Stimulated activated CD8-positive, alpha-beta memory T cell treated with anti-CD3 and anti-CD28 coated beads, Interleukin-4, amount 100 ng/mL, for 48 hours (primary cell): ENCODE measurements around the gene GAL3ST1.
"Not testable (repeated sequence)": the region's sequence is repeated elsewhere in the genome, so short reads cannot be mapped to it uniquely, and the experiment has no call there.

Experiments
- DNase-seq: peaks from one replicate; pipeline ENCODE4 v3.0.0-alpha.2; 2020

Gene GAL3ST1

DNA sequence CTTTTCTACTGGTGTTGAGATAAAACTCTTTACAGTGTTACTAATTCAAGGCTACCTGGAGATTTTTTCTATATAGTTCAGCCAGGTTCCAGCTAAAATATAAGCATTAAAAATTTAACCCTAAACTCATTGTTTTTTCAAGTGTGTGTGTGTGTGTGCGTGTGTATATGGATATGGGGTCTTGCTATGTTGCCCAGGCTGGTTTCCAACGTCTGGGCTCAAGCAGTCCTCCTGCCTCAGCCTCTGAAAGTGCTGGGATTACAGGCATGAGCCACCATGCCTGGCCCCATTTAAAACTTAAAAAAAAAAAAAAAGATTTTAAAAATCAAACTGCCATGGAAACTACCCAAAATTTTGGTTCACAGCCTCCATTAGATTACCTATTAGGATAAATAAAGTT is 21.7 kb upstream of the GAL3ST1 start:
- no peak for DNase-seq

DNA sequence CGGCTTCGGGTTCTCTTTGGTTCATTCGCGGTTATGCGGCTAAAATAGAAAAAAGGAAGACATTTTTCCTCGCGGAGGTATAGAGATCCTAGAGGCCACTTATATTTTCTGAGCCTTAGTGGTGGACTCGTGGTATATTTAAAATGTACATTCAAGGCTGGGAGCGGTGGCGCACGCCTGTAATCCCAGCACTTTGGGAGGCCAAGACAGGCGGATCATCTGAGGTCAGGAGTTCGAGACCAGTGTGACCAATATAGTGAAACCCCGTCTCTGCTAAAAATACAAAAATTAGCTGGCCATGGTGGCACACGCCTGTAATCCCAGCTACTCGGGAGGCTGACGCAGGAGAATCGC is 17.9 kb upstream of the GAL3ST1 start:
- DNase-seq: not testable (repeated sequence)

DNA sequence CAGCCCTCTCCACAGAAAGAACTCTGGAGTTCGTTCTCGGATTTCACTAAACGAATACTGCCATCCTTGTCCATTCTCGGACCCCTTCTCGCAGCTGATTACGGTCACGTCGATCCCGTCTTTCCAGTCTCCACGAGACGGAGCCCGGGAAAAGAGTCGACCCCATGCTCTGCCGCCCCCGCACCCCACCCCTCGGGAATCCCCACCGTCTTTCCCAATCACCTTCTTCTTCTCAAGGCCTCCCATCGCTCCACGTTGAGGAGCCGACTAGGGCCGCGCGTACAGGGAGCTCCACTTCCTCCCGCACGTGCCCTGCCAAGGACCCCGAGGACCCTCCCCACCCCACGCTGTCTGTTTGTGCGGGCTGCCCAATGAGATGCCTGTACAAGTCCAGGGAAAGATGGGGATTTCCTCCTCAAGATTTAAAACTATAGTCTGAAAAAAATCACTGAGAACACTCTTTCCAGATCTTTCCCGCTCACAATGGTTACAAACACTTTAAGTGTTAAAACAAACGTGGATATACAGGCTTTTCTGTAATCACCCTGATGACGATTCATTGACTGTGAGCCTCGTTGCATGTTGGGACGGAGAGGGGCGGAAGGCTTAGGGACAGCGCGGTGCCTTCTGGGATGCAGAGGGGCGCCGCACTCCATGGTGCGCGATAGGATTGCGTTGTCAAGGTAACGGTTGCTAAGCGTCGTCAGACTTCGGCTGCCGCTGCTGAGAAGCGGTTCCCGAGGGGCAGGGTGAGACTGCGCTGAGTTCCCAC is 17.3 kb upstream of the GAL3ST1 start, which contains the start of gene PES1:
TSS of gene PES1 (minus strand) at position 323 of the 772 bp plus-strand sequence. CDS start at position 246, 77 bp downstream.
- DNase-seq: peak; percentile 94

DNA sequence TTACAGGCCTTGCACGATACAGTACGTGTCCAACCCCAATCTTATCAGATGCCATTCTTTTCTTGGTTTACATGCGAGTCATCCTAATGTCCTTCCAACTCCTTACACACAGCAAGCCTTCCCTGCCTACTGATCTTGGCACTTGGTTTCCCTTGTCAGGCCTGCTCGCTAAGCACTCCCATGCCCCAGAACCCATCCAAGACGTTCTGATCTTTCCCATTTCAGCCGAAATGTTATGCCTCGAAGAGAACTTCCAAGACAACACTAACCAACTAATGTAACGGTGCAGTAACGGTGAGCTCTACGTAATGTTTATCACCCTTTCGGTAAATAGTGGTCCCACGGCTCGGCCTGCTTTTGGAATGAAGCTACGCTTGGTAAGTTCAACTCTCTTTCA is 16.7 kb upstream of the GAL3ST1 start:
- DNase-seq: no peak

DNA sequence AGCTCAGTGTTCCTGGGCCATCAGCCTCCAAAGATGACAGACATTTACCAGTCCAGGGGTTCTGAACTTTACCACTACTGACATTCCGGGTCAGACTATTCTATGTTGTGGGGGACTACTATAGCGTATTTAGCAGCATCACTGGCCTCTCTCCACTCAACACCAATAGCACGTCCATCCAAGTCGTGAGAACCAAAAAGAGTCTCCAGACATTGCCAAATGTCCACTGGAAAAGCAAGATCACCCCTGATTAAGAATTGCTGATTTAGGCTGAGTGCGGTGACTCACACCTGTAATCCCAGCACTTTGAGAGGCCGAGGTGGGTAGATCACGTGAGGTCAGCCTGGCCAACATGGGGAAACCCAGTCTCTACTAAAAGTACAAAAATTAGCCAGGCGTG is 11.9 kb upstream of the GAL3ST1 start:
- DNase-seq: no peak

DNA sequence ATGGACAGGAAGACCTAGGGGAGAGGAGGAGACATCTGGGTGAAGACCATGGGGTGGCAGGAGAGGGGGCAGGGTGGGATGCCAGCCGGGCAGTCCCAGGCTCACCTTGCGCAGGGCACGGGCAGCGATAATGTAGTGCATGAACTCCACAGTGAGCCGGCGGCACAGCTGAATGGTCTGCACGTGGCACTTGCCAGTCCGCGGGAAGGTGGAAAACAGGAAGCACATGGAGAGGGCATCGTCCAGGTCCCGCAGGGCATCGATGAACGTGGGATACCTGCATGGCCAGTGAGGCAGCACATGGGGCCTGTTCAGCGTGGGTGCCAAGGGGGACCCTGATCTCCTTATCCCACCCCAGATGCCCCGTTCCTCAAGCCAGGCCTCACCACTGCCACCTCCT is 10.0 kb upstream of the GAL3ST1 start:
- no peak for DNase-seq

DNA sequence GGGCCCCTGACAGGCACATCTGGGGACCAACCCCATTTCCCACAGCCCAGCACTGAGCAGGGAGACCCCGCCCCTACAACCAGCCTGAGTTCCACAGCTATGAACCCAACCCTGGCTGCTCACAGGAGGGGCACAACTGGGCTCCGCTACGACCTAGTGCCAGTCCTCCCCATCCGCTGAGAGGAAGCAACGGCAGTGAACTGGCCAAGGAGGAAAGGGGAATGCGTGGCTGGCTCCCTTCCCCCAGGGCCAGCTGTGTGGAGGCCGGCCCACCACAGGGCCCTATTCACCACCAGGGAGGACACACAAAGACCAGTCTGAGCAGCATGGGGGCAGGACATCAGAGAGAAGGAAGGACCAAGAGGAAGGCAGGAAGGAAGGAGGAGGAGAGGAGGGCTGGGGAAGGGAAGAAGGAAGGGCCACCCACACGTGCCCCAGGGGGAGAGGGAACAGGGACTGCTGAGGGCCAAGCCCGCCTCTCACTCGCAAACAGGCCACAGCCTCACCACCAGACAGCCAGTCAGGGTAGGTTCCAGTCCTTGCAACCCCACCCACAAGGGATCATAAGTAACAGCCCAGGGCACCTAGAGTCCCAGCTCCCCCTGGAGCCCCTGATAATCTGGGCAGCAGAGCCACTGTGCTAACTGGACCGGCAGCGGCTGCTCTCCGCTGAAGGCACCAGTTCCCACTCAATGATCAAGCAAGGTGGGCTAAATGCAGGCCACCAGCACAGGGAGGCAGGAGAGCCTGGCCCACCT is 8.5 kb upstream of the GAL3ST1 start:
- no peak for DNase-seq

DNA sequence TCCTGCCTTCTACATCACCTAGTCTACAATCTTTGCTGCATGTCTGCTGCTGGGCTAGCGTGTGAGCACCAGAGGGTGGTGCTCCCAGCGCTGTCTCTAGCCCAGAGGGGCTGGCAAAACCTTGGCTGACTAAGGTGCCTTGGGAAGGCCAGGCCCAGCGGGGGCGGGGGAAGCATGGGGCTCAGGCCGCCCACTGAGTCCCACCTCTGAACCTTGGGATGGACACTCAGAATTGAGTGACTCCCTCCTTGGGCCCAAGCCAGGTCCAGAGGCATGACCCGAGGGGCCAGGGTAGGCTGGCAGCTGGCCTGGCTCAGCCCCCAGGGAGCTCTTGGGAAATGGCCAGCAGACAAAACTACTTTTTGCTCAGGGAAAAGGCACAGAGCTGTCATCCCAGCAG is 7.6 kb upstream of the GAL3ST1 start:
- no peak for DNase-seq

DNA sequence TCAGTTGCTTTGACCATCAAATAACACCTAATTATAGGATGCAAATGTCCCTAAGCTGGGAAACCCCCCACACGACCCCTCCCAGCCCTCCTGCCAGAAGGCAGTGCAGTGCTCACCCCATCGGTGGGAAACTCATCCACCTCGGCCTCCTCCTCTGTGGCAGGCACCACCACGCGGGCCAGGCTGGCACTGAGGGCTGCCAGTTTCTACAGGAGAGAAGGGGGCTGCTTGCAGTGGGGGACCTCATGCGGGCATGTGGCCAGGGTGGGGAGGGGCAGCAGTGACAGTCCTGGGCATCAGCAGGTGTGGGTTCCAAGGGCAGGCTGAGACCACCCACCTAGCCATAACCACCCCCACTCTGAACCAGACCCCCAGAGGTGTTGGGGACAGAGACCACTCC is 6.4 kb upstream of the GAL3ST1 start:
- no peak for DNase-seq

DNA sequence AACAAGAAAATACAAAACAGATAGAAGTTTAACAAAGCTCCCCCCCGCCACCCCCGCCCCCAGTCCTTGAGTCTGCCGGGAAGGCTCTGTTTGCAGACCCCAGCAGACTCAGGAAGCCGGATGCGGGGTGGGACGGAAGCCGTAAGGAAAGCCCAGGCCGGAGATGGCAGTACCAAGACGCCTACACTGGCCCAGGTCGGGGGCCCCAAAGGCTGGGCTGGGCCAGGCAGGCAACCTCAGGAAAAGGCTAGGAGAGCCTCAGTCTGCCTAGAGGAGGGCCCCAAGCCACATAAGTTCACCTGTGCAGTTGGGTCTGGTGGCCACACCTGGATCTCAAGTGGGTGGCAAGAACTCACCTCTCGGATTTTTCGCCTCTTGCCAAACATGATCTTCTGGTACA is 4.0 kb upstream of the GAL3ST1 start:
- DNase-seq: no peak

DNA sequence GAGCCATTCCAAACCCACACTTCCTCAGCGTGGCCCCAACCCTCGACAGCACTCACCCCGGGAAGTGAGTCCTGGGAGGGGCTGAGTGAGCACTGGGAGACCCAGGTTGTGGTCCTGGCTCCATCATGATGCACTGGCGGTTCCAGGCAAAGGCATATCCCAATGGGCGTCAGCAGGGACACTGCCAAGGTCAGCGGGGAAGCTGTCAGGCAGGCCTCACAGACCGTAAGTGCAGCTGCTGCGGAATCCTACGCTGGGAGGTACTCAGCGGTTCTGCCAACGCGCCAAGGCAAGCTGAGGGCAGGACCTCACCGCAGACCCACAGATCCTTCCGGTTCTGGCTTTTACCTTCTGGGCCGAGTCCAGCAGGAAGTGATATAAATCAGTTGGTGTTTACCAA is 1.4 kb upstream of the GAL3ST1 start:
- DNase-seq: no peak

DNA sequence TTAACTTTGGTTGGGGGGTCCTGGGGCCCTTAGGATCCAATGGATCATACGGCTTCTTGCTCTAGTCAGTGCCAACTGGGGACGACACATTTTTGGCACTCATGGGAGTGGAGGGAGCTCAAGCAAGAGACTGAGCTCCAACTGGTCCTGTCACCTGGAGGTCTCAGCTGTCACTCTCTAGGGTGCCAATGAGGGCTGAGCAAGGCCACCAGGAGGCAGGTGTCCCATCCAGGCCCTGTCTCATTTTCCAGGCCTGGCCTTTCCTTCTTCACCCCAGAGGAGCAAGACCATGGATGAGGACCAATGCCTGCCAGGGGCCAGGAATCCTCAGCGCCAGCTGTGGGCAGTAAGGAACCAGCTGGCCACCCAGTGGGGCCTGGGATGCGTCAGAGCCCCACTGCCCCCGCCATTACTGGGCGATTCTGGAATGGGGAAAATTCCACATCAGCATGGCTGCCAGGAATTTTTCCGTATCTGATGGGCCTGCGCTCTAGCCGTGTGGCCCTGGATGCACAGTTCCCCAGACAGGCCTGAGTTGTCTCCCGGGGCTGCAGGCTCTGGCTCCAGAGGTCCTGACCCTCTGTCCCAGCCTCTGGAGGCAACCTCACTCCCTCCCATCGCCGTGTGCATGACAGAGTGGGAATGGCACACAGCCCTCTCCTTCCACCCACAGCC is 669 bp upstream of the GAL3ST1 start:
- DNase-seq: no peak

DNA sequence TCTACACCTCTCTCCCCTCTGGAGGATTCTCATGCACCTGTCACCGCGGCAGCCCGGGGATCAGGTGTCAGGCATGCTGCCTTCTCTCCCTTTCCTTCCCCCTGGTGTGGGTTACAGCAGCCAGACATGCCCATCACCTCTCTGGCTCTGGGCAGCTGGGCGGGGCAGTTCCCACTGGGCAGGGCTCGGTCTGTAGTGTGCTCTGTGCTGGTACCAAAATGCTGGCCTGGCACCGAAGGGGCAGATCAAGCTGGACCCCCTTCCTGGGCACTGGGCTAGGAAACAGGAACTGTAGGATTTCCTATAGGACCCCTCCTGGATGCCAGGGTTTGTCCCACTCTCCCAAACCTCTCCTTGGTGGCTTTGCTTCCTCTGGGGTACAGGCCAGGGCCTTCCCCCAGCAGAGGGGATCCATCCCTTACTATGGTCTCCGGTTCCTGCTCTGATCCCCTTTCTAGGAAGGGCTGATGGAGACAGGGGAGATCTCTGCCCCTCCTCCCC is 821 bp downstream of the GAL3ST1 start:
- DNase-seq: no peak

DNA sequence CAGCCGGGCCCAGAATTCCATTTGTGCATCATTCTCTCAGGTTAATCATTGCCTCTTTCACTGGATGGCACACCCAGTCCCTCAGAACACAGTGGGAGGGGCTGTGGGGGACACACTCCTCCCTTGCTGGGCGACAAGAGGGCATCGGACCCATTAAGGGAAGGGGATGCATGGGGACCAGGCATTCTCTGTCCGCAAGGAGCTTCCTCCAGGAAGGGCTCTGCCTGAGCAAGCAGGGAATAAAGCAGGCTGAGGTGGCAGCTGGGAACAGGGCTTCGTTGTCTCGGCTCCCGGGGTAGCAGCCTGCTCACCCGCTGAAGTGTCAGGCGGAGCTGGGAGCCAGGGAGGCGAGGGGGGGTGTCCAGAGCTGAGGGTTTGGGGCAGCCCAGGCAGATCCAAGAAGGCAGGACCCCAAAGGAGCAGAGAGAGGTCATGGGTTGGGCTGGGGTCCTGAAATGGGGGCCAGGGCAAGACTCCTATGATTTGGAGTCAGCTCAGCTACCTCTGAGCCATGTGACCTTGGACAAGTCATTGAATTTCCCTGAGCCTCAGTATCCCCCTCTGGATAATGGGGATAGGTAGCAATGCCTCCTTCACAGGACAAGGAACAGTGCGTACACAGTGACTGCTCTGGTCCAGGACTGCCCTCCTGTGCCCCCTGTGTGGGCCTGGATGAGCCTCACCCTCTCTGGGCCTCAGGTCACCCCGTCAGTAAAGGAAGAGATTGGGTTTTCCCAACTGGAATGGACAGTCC is 1.4 kb downstream of the GAL3ST1 start:
- no peak for DNase-seq

DNA sequence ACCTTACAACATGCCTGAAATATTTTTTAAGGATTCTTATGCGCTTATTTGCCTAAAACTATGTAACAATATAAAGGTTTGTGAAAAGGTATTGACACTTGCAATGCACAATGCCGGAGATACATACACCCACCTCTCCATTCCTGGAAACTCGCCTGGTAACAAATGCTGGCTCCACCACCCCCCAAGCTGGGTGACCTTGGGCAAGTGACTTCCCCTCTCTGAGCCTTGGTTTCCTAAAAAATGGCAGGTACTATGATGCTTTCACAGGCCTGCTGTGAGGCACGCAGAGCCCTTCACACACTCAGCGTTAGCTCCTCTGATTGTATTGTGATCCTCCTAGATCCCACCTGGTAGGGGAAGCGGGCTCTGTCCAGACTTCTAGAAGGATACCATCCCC is 2.3 kb downstream of the GAL3ST1 start:
- DNase-seq: no peak

DNA sequence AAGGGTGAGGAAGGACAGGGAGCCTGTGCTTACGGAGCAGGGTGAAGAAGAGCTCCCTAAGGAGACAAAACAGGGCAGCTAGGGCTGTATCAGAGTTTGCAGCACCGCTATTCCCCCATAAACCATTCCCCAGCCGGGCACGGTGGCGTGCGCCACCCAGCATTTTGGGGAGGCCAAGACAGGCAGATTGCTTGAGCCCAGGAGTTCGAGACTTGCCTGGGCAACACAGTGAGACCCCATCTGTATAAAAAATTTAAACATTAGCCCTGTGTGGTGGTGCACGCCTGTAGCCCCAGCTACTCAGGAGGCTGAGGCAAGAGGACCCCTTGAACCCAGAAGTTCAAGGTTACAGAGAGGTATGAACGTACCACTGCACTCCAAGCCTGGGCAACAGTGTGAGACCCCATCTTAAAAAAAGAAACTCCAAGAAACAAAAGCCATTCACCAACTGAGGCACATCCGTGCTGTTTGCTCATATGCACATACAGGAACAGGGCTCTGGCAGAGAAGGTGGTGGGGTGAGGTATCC is 4.7 kb downstream of the GAL3ST1 start:
- no peak for DNase-seq

DNA sequence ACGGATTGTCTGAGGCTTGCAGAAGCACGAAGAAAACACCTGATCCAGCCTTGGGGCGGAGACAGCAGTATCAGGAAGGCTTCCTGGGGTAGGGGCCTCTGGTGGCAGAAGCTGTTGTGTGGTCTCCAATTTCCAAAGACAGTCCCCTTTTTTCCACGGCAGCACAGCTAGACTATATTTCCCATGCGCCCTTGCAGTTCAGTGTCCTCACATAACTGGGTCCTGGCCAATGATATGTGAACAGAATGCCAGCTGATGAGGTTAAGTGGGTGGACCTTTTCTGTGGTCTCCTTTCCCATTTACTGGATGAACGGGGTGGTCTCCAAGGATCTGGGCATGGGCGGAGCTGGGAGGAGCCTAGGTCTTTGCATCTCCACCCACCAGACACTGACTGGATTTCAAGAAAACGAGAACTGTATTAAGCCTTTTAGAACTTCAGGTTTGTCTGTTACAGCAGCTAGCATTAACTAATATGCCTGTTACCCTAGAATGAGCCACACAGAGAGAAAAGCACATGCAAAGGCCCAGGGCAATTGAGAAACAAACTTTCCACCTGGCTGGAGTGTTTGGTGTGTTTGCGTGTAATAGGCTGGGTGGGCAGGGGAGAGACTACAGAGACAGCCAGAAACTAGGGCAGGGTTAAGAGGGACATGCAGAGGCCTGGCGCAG is 6.2 kb downstream of the GAL3ST1 start:
- DNase-seq: no peak

DNA sequence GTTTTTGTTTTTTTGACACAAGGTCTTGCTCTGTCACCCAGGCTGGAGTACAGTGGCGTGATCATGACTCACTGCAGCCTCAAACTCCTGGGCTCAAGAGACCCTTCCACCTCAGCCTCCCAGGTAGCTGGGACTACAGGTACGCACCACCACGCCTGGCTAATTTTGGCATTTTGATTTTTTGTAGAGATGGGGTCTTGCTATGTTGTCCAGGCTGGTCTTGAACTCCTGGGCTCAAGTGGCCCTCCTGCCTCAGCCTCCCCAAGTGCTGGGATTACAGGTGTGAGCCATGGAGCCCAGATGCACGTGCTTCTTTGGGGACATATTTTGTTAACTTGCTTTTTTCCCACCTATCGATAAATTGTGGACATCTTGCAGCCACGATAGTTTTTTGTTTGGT is 7.2 kb downstream of the GAL3ST1 start:
- not testable (repeated sequence) for DNase-seq

DNA sequence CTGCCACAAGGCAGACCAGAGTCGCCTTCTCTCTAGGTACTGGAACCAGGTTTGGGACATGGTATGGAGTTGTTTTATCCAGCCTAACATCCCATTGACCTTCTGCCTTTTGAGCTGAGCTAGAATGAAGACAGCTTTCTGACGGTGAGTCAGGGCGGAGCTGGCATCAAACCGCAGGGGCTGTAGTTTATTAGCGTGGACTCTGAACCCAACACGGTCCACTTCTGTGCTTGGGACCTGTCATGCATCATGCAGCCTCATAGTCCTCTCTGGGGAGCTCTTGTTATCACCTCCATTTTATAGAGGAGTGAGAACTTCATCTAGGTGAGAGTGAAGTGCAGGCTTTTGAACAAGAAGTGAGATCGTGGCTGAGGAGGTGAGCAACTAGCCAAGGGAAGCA is 8.3 kb downstream of the GAL3ST1 start:
- DNase-seq: no peak

DNA sequence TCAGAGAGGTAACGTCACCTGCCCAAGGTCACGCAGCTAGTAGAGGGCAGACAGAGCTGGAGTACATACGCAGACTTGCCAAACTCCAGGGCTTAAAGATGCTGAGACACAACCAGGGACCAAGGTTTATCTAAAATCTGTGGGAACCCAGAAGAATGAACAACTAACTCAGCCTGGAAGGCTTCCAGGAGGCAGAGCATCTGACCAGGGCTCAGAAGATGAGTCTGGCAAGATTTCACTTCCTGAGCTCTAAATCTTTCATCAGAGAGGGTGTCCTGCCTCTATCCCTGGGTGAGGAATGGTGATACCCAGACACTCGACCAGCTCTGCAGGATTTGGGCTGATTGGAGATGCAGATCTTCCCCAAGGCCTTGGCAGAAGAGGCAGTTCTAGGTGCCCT is 9.1 kb downstream of the GAL3ST1 start:
- no peak for DNase-seq

DNA sequence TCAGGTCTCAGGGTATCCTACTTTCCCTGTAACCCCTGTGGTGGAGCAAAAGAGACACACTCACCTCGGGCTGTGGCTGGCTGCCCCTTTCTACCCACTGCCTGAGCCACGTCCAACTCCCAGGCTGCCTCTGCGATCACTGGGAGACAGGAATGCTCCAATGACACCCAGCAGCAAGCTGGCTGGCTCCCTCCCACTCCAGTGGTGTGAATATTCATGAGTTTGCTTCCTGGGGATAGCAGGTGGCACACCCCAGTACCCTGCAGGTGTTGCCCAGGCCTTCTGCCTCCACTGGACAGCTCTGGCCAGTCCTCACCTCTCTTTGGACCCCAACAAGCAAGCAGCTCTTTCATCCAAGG is 9.7 kb downstream of the GAL3ST1 start:
- no peak for DNase-seq

DNA sequence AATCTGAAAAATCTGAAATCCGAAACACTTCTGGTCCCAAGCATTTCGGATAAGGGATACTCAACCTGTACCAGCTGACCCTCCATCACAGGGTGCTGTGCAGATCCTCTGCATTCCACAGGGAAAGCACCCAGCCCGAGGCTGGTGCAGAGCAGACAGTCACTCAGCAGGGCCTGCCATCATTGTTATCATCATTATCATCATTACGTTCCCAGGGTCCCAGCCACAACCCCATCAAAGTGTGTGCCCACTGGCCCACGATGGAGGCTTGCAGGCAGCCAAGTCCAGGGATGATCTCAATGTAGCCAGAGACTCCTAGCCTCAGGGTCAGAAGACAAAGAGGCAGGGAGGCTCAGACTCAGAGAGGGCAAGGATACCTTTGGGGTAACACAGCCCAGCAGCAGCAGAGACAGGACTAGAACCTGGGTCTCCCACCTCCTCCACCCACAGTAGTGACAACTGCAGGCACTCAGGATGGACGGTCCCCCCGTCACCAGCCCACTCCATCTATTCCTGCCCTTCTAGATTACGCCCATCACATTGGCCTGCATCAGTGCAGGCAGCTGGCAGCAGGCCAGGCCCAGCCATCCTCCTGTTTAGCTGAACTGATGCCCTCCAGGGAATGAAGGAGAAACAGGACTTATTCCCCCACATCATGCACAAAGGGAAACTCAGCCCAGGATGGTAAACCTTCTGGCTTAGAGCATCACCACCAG is 10.3 kb downstream of the GAL3ST1 start:
- DNase-seq: no peak
